ENCODE data around the gene GSAP.

DNA sequence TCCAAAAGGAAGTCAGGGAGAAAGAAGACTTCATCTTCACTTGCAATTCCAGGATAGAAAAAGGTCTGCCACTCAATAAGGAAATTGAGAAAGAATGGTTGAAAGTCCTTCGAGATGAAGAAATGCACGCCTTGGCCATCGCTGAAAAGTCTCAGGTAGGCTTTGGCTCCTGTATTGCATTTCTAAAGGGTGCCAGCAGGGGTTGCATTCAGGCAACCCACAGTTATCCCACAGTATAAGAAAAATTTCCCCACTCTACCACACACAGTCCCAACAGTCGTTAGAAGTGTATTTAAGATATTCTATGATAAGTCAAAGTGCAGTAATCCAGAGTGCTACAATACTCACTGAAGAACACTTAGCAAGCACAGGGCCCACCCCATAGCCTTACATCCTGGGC, 123.1 kb downstream of the GSAP start:
- no peak for TF ChIP-seq POLR2A (IDR thresholded peaks at IDR 0.05; ENCODE audit: low read depth, low read length)
- TF ChIP-seq TAF1 (IDR thresholded peaks at IDR 0.05; ENCODE audit: borderline replicate concordance, low read depth, low read length), result no peak
